ENCODE results near the gene C4orf36.

GRCh38 chr4:86848732-86849619 lies 43.2 kb downstream of the C4orf36 start, which contains the start of gene SLC10A6:
- TF ChIP-seq, protein P1, sequence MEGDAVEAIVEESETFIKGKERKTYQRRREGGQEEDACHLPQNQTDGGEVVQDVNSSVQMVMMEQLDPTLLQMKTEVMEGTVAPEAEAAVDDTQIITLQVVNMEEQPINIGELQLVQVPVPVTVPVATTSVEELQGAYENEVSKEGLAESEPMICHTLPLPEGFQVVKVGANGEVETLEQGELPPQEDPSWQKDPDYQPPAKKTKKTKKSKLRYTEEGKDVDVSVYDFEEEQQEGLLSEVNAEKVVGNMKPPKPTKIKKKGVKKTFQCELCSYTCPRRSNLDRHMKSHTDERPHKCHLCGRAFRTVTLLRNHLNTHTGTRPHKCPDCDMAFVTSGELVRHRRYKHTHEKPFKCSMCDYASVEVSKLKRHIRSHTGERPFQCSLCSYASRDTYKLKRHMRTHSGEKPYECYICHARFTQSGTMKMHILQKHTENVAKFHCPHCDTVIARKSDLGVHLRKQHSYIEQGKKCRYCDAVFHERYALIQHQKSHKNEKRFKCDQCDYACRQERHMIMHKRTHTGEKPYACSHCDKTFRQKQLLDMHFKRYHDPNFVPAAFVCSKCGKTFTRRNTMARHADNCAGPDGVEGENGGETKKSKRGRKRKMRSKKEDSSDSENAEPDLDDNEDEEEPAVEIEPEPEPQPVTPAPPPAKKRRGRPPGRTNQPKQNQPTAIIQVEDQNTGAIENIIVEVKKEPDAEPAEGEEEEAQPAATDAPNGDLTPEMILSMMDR (IDR thresholded peaks at IDR 0.05) = no peak
- no peak for TF ChIP-seq POLR2A (IDR thresholded peaks at IDR 0.05)

Data from vagina (tissue), 2 donors.